Stimulated activated CD4-positive, alpha-beta T cell treated with anti-CD3 and anti-CD28 coated beads, Interleukin-1b, Interleukin-23, amount 100 ng/mL, for 48 hours (primary cell): Measurements from ENCODE around the gene EFCAB6.

Experiments
- DNase-seq: peaks from one replicate; pipeline ENCODE4 v3.0.0-alpha.2; 2020

EFCAB6 gene

GRCh38 chr22:43633631-43634285 lies 178.3 kb downstream of the EFCAB6 start:
- no peak for DNase-seq

DNA sequence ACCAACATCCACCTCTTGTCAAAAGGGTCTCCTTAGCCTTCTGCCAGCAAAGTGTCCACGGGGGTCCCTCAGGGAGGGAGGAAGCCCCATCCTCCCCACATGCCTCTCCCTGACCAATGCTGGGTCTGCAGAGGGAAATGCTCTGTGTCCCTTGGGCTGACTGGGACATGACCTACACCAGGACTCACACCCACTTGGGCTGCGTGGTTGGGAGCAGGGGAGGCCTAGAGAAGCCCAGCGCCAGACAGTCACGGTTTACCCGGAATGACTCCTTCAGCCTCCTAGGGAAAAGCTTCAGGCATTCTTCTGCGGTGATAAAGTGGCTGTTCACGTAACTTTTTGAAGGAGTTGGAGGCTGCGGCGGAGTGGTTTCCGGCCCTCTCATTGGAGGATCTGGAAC lies 180.3 kb downstream of the EFCAB6 start:
- DNase-seq = no peak

- DNase-seq = no peak
Observed at GRCh38 chr22:43631201-43631600, 180.9 kb downstream of the EFCAB6 start.

DNA sequence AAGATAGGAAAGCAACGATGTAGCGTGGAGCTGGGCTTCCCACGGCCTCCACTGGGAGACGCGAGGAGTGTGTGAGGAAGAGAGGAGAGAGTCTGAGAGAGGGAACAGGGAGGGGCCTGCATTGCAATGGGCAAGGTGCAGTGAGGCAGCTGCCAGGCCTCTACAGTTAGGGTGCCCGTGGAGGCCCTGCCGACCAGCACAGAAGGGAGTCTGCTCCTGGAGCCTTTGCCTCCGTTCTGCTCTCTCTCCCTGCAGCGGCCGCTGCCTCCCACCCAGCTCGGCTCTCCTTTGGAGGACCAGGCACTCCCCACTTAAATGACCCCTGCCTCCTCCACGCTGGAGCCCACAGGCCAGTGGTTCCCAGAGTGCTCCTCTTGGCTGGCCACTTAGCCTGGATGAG lies 181.7 kb downstream of the EFCAB6 start:
- no peak for DNase-seq

DNA sequence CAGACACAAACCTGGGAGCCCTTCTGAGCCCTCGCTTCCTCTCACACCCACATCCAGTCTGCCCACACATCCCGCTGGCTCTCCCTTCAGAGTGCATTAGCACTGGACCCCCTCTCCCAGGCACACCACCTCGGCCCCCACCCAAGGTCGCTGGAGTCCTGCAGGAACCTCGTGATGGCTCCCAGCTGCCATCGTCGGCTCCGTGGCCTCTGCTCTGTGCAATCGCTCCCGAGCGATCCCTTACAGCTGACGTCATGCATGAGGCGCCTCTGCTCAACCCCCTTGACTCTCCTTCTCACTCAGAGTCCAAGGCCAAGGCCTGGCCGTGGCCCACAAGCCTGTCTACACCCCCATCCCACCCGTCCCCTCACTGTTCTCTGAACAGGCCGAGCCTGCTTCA lies 183.9 kb downstream of the EFCAB6 start:
- DNase-seq = no peak

DNA sequence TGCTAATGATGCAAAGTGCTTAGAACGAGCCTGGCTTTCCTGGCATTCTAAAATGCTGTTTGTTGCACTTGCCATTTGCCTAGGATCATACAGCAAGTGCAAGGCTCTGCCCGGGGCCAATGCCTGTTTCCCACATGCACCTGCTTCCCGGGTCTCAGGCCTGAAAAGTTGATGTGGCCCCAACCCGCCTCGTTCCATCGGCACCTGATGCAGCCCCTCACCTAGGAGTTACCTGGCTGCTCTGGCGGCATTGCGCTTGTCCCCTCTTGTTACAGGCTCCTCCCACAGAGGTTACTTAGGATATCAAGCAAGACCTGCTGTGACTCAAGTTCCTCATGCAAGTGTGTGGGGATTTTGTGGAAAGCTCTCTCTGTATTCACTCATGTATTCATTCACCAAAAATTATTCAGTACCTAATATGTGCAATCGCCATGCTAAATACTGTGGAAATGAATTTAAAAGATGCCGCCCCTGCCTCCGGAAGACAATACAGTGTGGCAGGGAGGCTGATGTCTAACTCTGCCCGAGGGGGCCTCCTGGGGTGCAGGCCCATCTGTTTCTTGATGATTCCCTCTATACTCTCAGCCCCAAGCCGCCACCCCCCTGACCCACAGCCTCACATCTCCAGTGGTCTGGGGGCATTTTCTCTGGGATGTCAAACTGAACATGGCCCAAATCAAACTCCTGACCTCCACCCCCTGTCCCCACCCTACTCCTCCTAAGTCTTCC lies 184.5 kb downstream of the EFCAB6 start:
- DNase-seq = no peak

DNA sequence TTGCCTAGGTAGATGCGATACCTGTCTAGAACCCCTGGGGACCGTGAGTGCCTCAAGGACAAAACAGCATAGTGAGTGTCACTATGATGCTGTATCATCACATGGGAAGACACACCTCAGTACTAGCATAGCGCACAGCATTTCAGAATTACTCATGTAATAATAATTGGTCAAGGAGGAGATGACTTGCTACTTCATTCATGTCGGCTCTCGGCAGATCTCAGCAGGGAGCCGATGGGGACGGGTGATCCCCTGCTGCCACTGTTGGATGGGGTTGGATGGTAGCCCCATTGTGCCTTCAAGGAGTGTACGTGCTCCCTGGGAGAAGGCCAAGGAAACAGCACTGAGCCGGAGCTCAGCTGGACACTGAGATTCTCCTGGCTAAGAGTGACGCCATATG lies 186.9 kb downstream of the EFCAB6 start:
- no peak for DNase-seq

- no peak for DNase-seq
Observed at GRCh38 chr22:43624144-43624998, 187.7 kb downstream of the EFCAB6 start.

DNA sequence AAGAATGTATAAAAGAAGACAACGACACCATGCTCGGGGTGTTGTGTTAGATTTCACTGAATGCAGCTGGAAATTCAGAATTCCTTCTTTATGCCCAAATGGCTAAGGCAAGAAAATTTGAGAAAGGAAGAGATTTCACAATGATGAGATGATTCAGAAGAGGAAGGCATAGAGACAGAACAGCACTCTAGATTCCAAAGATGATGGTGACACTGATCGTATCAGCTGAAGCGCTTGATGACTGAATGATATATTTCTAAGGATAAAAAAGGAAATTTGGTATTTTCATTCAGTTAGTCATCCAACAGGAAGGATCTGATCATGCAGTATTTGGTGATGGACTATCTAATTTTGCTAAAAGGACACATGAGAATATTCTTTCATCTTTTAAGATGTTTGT lies 189.2 kb downstream of the EFCAB6 start:
- no peak for DNase-seq

DNA sequence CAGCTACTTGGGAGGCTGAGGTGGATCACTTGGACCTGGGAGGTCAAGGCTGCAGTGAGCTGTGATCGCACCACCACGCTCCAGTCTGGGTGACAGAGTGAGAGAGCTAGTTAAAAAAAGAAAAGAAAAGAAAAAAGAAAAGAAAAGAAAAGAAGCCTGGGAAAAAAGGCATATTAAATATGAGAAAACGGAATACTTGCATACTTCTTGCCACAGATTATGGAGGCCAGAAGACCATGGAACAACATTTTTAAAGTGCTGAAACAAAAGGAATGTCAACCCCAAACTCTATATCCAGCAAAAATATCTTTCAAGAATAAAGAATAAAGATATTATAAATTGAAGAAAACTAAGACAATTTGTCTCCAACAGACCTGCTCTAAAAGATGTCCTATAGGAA lies 191.9 kb downstream of the EFCAB6 start:
- no peak for DNase-seq

DNA sequence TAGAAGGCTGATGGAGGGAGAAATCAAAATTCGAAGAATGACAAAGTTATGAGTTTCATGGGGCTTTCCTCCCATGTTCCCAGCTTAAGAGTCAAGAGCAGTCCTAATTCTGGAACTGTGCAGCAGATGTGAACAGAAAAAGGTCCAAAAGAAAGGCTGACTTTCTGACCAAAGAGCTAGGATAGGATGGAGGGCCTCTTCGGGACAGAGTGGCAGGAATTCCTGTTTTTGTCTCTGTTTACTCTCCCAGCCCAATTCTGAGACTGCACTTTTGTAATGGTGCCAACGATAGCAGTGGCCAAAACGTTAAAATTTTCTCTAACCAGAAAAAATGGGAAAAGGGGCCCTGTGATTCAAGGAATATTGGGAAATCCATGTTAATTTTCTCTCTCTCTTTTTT lies 193.6 kb downstream of the EFCAB6 start:
- DNase-seq = no peak

- no peak for DNase-seq
Observed at GRCh38 chr22:43616645-43617044, 195.5 kb downstream of the EFCAB6 start.

GRCh38 chr22:43600265-43600664 lies 211.8 kb downstream of the EFCAB6 start:
- DNase-seq = no peak

DNA sequence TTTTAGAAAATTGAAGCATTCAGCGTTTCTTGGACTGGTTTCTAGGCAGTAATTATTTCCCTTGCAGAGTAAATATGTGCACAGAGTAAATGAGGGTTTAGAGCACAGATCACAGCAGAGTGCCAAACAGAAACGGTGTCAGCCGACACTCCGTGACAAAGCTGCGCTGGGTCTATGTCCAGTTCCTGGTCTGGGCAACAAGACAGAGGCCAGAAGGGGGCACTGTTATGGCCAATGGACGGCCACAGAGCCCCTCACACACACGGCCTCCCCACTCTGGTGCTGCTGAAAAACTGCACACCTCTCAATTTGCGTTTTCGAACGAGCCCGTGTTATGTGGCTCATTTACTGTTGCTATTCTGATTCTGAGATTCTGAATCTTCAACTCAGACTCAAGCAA lies 219.6 kb downstream of the EFCAB6 start:
- DNase-seq = no peak

- no peak for DNase-seq
Observed at GRCh38 chr22:43591380-43591779, 220.7 kb downstream of the EFCAB6 start.

GRCh38 chr22:43587574-43587973 lies 224.5 kb downstream of the EFCAB6 start:
- no peak for DNase-seq

- no peak for DNase-seq
Observed at GRCh38 chr22:43583501-43583900, 228.6 kb downstream of the EFCAB6 start.

- DNase-seq = no peak
Observed at GRCh38 chr22:43582394-43582793, 229.7 kb downstream of the EFCAB6 start.

- no peak for DNase-seq
Observed at GRCh38 chr22:43580271-43580750, 231.8 kb downstream of the EFCAB6 start.

DNA sequence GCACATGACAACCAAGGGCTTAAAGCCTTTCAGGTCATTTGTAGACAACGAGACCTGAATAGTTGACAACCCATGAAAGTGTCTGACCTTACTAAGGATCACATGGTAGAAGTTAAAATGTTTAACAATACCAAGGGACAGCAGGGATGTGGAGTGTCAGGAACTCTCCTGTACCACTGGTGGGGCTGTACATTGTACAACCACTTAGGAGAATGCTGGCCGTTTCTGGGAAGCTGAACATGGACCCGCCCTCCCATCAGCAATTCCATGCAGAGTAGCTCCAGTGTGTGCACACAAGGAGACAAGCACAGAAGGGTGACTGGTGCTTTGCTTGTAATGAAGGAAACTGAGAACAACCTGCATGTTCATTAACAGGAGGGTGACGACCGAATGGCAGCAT lies 237.4 kb downstream of the EFCAB6 start:
- DNase-seq = no peak

DNA sequence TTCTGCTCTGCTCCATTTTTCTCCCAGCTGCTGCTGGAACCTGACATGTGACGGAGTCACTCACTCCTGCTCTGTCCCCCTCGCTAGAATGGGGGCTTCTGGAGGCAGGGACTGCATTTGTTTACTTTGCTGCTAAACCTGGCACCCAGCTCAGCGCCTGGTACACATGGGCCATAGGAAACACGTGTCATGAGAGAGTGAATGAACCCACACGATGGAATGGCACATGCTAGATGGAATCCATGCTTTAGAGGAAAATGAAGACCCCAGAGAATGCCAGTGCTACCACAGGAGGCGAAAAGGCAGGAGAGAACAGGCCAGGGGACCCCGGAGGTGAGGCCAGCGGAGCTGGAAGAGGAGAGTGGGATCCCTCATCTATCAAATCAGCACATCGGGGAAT lies 239.4 kb downstream of the EFCAB6 start:
- DNase-seq = no peak

DNA sequence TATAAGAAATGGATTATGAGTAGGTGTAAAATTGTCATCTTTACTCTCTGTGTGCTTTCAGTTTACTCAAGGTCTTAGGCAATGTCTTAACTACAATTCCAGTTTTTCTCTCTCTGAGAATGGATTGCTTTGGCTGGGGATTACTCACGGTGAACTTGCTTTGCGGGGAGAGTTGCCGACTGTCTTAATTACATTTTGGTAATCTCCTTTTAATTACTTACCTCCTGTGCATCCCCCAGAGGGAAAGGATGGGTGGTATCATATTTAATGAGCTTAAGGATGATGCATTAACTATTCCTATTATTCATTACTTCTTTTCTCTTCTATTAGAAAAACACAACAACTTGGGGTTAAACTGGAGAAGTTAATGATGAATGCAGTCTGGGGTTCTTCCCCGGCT lies 240.9 kb downstream of the EFCAB6 start:
- no peak for DNase-seq

DNA sequence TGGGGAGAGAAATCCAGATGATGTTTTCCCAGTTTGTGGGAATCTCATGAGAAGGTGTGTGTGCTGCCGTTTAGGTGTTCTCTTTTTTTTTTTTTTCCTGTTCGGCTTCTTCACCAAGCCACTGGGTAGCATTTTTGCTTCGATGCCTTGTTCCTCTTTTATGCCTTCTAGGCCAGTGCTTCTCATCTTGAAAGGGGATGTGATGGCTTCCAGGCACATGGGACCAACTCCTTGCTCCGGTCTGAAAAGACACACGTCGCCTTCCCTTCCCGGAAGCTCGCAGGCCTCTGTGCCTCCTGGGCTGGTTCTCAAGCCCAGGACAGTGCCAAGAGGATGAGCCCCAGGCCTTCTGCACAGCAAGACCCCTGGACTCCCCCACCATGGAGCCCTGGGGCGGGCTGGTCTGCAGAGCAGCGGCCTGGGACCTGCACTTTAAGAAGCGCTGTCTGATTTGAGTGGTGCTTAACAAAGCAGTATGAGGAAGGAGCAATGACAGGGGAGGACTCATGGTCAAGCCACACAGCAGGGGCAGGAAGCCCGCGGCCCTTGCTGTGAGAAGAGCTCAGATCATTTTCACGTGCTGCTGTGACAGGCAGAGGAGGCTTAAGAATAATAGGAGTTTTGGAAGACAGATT lies 241.5 kb downstream of the EFCAB6 start:
- DNase-seq = no peak
